NCI-H2171 (cell line): Measurements from ENCODE around the gene OR5M10.
"Not testable (repeated sequence)": the region's sequence is repeated elsewhere in the genome, so short reads cannot be mapped to it uniquely, and the experiment has no call there.

Experiments used
- DNase-seq: peaks from one replicate; lab custom pipeline; 2025; lab: John Stamatoyannopoulos, UW

Gene OR5M10

GRCh38 chr11:56577621-56578020, at the start of gene OR5M10:
Gene OR5M10 (minus strand): TSS chr11:56577721. CDS start chr11:56577721, 0 bp downstream.
- no peak for DNase-seq

GRCh38 chr11:56625946-56626345, 48.4 kb upstream of the OR5M10 start:
- DNase-seq, result no peak

- peak; percentile 15 for DNase-seq
Observed at GRCh38 chr11:56624661-56625110, 47.2 kb upstream of the OR5M10 start.

GRCh38 chr11:56611174-56611573, 33.7 kb upstream of the OR5M10 start:
- DNase-seq, result no peak

- DNase-seq, result not testable (repeated sequence)
Observed at GRCh38 chr11:56592088-56592717, 14.7 kb upstream of the OR5M10 start.

GRCh38 chr11:56558574-56558973, 18.9 kb downstream of the OR5M10 start:
- no peak for DNase-seq

- not testable (repeated sequence) for DNase-seq
Observed at GRCh38 chr11:56554691-56555090, 22.8 kb downstream of the OR5M10 start.

GRCh38 chr11:56545531-56545930, 32.0 kb downstream of the OR5M10 start:
- no peak for DNase-seq

GRCh38 chr11:56543739-56544138, 33.8 kb downstream of the OR5M10 start:
- no peak for DNase-seq

GRCh38 chr11:56543157-56543556, 34.4 kb downstream of the OR5M10 start, which contains the start of gene OR5M11:
Gene OR5M11 (minus strand): TSS chr11:56543257. CDS start chr11:56543257, 0 bp downstream.
- DNase-seq, result no peak

- DNase-seq, result no peak
Observed at GRCh38 chr11:56533054-56533740, 44.3 kb downstream of the OR5M10 start.

- DNase-seq, result no peak
Observed at GRCh38 chr11:56531856-56532255, 45.7 kb downstream of the OR5M10 start.
